Loucy (cell line): Measurements from ENCODE around the gene FIGN.

Experiments used
- H2AFZ ChIP-seq: fragments of 200-600 bp; sonication (generic); 2 replicates; pipeline ENCODE4 v1.6.0; 2016; ENCODE audit warnings: antibody characterized with exemption, mild to moderate bottlenecking, low read length, moderate library complexity
- H3F3A ChIP-seq: fragments of 200-600 bp; 2 replicates; pipeline ENCODE4 v1.6.0; 2016; ENCODE audit warnings: antibody characterized with exemption, low read depth, mild to moderate bottlenecking
- H3K27me3 ChIP-seq: fragments of 200-600 bp; sonication (generic); 2 replicates; pipeline ENCODE4 v1.6.1; 2014; ENCODE audit warnings: low read length, mild to moderate bottlenecking; ENCODE audit not compliant: insufficient read depth, poor library complexity, severe bottlenecking
- H3K36me3 ChIP-seq: fragments of 200-600 bp; sonication (generic); 2 replicates; pipeline ENCODE4 v1.6.1; 2016; ENCODE audit warnings: low read length; ENCODE audit not compliant: insufficient read depth
- H3K4me1 ChIP-seq: fragments of 200-600 bp; sonication (generic); 2 replicates; pipeline ENCODE4 v1.5.1; 2014; ENCODE audit warnings: low read length, mild to moderate bottlenecking; ENCODE audit not compliant: insufficient read depth, poor library complexity, severe bottlenecking
- H3K4me2 ChIP-seq: fragments of 200-600 bp; sonication (generic); 2 replicates; pipeline ENCODE4 v1.6.0; 2014; ENCODE audit warnings: antibody characterized with exemption, low read length, low read depth, mild to moderate bottlenecking; ENCODE audit not compliant: poor library complexity, severe bottlenecking
- H3K4me3 ChIP-seq: fragments of 200-600 bp; sonication (generic); 2 replicates; pipeline ENCODE4 v1.5.1; 2014; ENCODE audit warnings: low read length, mild to moderate bottlenecking, mixed read lengths; ENCODE audit not compliant: poor library complexity, severe bottlenecking
- H3K79me2 ChIP-seq: fragments of 200-600 bp; sonication (generic); 2 replicates; pipeline ENCODE4 v1.6.1; 2014; ENCODE audit warnings: low read length; ENCODE audit not compliant: insufficient read depth
- H3K9ac ChIP-seq: fragments of 200-600 bp; sonication (generic); 2 replicates; pipeline ENCODE4 v1.6.0; 2014; ENCODE audit warnings: mild to moderate bottlenecking, low read depth, low read length, moderate library complexity; ENCODE audit not compliant: poor library complexity, severe bottlenecking
- H3K9me2 ChIP-seq: fragments of 200-600 bp; sonication (generic); replicated peaks from 2 replicates; pipeline ENCODE4 v1.6.1; 2016; ENCODE audit warnings: low read depth, low read length, mixed read lengths
- H3K9me3 ChIP-seq: fragments of 200-600 bp; sonication (generic); 2 replicates; pipeline ENCODE4 v1.6.1; 2014; ENCODE audit warnings: mild to moderate bottlenecking, antibody characterized with exemption, low read length, low read depth; ENCODE audit not compliant: insufficient read depth
- H4K20me1 ChIP-seq: fragments of 200-600 bp; sonication (generic); 2 replicates; pipeline ENCODE4 v1.6.0; 2014; ENCODE audit warnings: antibody characterized with exemption, low read length, mild to moderate bottlenecking; ENCODE audit not compliant: insufficient read depth, poor library complexity, severe bottlenecking
- CTCF ChIP-seq: fragments of 200-600 bp; sonication (generic); conservative IDR thresholded peaks from 2 replicates; pipeline ENCODE4 v1.5.1; 2014; ENCODE audit warnings: mild to moderate bottlenecking, antibody characterized with exemption, low read length
- EZH2phosphoT487 ChIP-seq: fragments of 200-600 bp; IDR thresholded peaks from 2 replicates; pipeline ENCODE4 v1.6.1; 2018; ENCODE audit warnings: antibody characterized with exemption, mild to moderate bottlenecking, moderate library complexity, borderline replicate concordance

FIGN gene

GRCh38 chr2:163757814-163758213 is 22.0 kb upstream of the FIGN start:
- H3K79me2 ChIP-seq, result no peaks in the 10 kb centered on the region
- H4K20me1 ChIP-seq, result no peaks in the 10 kb centered on the region
- TF ChIP-seq CTCF (no peak), EZH2phosphoT487 (no peak)
- H2AFZ ChIP-seq, result no peak overlapping the region
- H3F3A ChIP-seq, result no peaks in the 10 kb centered on the region
- no peak overlapping the region for H3K4me3 ChIP-seq
- H3K27me3 ChIP-seq, result no peaks in the 10 kb centered on the region
- H3K9me3 ChIP-seq, result no peaks in the 10 kb centered on the region
- no peaks in the 10 kb centered on the region for H3K36me3 ChIP-seq
- H3K9ac ChIP-seq, result no peak overlapping the region
- no peaks in the 10 kb centered on the region for H3K4me1 ChIP-seq
- no peak overlapping the region for H3K4me2 ChIP-seq
- H3K9me2 ChIP-seq, result no peaks in the 10 kb centered on the region

GRCh38 chr2:163756588-163756987 is 20.8 kb upstream of the FIGN start:
- H3K4me1 ChIP-seq, result no peaks in the 10 kb centered on the region
- no peaks in the 10 kb centered on the region for H4K20me1 ChIP-seq
- H3K27me3 ChIP-seq, result no peaks in the 10 kb centered on the region
- H3F3A ChIP-seq, result no peaks in the 10 kb centered on the region
- no peaks in the 10 kb centered on the region for H3K36me3 ChIP-seq
- TF ChIP-seq EZH2phosphoT487 (no peak), CTCF (no peak)
- no peaks in the 10 kb centered on the region for H3K79me2 ChIP-seq
- H3K4me2 ChIP-seq, result no peak overlapping the region
- no peak overlapping the region for H3K9ac ChIP-seq
- no peaks in the 10 kb centered on the region for H3K9me2 ChIP-seq
- H2AFZ ChIP-seq, result no peak overlapping the region
- no peaks in the 10 kb centered on the region for H3K9me3 ChIP-seq
- no peak overlapping the region for H3K4me3 ChIP-seq

- no peak overlapping the region for H3K4me3 ChIP-seq
- no peaks in the 10 kb centered on the region for H3K79me2 ChIP-seq
- H3K36me3 ChIP-seq, result no peaks in the 10 kb centered on the region
- H3K9me2 ChIP-seq, result no peaks in the 10 kb centered on the region
- no peak overlapping the region for H3K9ac ChIP-seq
- no peaks in the 10 kb centered on the region for H3K4me1 ChIP-seq
- H3K4me2 ChIP-seq, result no peak overlapping the region
- H3K27me3 ChIP-seq, result no peaks in the 10 kb centered on the region
- no peaks in the 10 kb centered on the region for H3F3A ChIP-seq
- TF ChIP-seq CTCF, result no peak
- no peak for TF ChIP-seq EZH2phosphoT487
- H4K20me1 ChIP-seq, result no peaks in the 10 kb centered on the region
- no peaks in the 10 kb centered on the region for H3K9me3 ChIP-seq
- no peak overlapping the region for H2AFZ ChIP-seq
Observed at GRCh38 chr2:163755366-163755765, 19.6 kb upstream of the FIGN start.
